HFF-Myc (cell line): ENCODE data around the gene EPS8.
"Not testable (repeated sequence)": the region's sequence is repeated elsewhere in the genome, so short reads cannot be mapped to it uniquely, and the experiment has no call there.

Experiments
- DNase-seq: peaks from one replicate; pipeline ENCODE4 v3.0.0-alpha.2; 2011; ENCODE audit warnings: low read depth; ENCODE audit errors: extremely low read depth
- H3K4me3 ChIP-seq: replicated peaks from 2 replicates; pipeline ENCODE4 v1.5.1; 2011; ENCODE audit warnings: low read depth, mild to moderate bottlenecking, control low read depth, low read length
- CTCF ChIP-seq: IDR thresholded peaks from 2 replicates; pipeline ENCODE4 v1.5.1; 2012; ENCODE audit warnings: mild to moderate bottlenecking, low read depth, low read length, control low read depth; ENCODE audit errors: missing control alignments

EPS8 gene

GRCh38 chr12:15763328-15763727 is 25.9 kb downstream of the EPS8 start:
- no peak overlapping the region for H3K4me3 ChIP-seq
- DNase-seq, result no peak
- no peak for TF ChIP-seq CTCF

- DNase-seq, H3K4me3 ChIP-seq: not testable (repeated sequence)
Observed at GRCh38 chr12:15762162-15762561, 27.0 kb downstream of the EPS8 start.

- H3K4me3 ChIP-seq, result no peak overlapping the region
- peak; percentile 35 for DNase-seq
- TF ChIP-seq CTCF, result no peak
Observed at GRCh38 chr12:15757553-15758255, 31.5 kb downstream of the EPS8 start.

- TF ChIP-seq CTCF, result no peak
- H3K4me3 ChIP-seq, result no peak overlapping the region
- no peak for DNase-seq
Observed at GRCh38 chr12:15756822-15757221, 32.4 kb downstream of the EPS8 start.

GRCh38 chr12:15754233-15754632 is 35.0 kb downstream of the EPS8 start:
- TF ChIP-seq CTCF, result no peak
- DNase-seq, result no peak
- H3K4me3 ChIP-seq, result no peak overlapping the region

GRCh38 chr12:15752785-15753184 is 36.4 kb downstream of the EPS8 start:
- no peak for TF ChIP-seq CTCF
- DNase-seq, result no peak
- H3K4me3 ChIP-seq, result no peak overlapping the region

- no peak for TF ChIP-seq CTCF
- no peak for DNase-seq
- no peak overlapping the region for H3K4me3 ChIP-seq
Observed at GRCh38 chr12:15751741-15752140, 37.4 kb downstream of the EPS8 start.
